NT2/D1 (cell line): ENCODE results near the gene AFF3.

Source experiments
- DNase-seq: peaks from one replicate; pipeline ENCODE4 v3.0.0-alpha.2; 2011; ENCODE audit warnings: low read depth, low spot score
- H3K27me3 ChIP-seq: 2 replicates; pipeline ENCODE4 v1.6.0; 2011; ENCODE audit warnings: mild to moderate bottlenecking; ENCODE audit not compliant: insufficient read length, insufficient read depth
- H3K36me3 ChIP-seq: 2 replicates; pipeline ENCODE4 v1.6.1; 2011; ENCODE audit warnings: mild to moderate bottlenecking, low read length, mixed read lengths; ENCODE audit not compliant: insufficient read depth, insufficient read length
- H3K4me1 ChIP-seq: 2 replicates; pipeline ENCODE4 v1.5.1; 2011; ENCODE audit not compliant: insufficient read depth, insufficient read length
- H3K4me3 ChIP-seq: 2 replicates; pipeline ENCODE4 v1.5.1; 2011; ENCODE audit warnings: low read depth; ENCODE audit not compliant: insufficient read length
- H3K9ac ChIP-seq: 2 replicates; pipeline ENCODE4 v1.6.0; 2011; ENCODE audit warnings: low read depth; ENCODE audit not compliant: insufficient read length
- H3K9me3 ChIP-seq: 2 replicates; pipeline ENCODE4 v1.5.1; 2011; ENCODE audit warnings: mild to moderate bottlenecking, low read length; ENCODE audit not compliant: insufficient read depth
- SUZ12 ChIP-seq: IDR thresholded peaks from 2 replicates; pipeline ENCODE4 v1.6.1; 2011; ENCODE audit not compliant: insufficient read length, insufficient read depth; ENCODE audit errors: extremely low read depth
- YY1 ChIP-seq: IDR thresholded peaks from 2 replicates; pipeline ENCODE4 v1.6.1; 2011; ENCODE audit not compliant: insufficient read length, insufficient read depth
- ZNF274 ChIP-seq: IDR thresholded peaks from 2 replicates; pipeline ENCODE4 v1.6.1; 2011; ENCODE audit warnings: mild to moderate bottlenecking, low read depth, low read length

The AFF3 gene

DNA sequence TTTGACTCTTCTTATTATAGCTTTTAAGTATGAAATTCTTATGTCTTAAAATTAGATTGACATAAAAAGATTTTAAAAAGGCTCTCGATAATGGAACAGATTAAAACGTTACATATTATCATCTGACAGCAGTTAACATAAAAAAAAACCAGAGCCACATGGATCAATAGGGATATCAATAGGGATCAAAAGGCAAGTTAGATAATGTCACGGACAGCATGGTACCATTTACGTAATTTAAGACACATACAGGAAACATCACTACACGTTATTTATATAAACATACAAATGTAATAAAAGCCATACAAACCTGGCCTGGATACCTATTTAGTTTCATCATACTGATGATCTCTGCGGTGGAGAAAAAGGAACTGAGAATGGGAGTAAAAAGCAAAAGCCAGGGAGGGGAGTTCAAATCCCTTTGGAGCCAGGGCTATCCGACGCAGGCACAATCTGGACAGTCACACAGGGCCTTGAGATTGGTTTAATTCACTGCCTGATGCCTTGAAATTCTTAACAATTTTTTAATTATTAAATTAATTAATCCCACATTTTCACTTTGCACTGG, 227.2 kb downstream of the AFF3 start:
- H3K27me3 ChIP-seq = no peaks in the 10 kb centered on the region
- no peaks in the 10 kb centered on the region for H3K9me3 ChIP-seq

DNA sequence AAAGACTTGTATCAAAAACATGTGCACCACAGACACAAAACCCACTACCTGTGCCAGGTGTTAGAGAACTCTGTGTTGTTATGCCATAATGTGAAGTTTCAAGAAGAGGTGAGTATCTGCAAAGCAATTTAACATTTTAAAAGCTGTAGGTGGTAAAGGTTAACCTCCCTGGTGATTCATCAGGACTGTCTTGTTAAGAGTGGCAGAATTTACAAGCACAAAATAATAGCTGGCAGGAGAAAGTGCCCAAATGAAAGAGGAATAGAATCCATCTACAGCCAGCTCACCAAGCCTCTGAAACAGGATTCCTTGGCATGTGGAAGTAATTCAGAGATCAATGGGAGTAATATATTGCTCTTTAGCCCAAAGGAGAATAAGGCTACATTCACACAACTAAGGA, 230.7 kb downstream of the AFF3 start:
- Histone ChIP-seq H3K27me3 (no peaks in the 10 kb centered on the region), H3K4me1 (no peaks in the 10 kb centered on the region), H3K36me3 (no peaks in the 10 kb centered on the region), H3K4me3 (no peak overlapping the region), H3K9ac (no peak overlapping the region), H3K9me3 (no peaks in the 10 kb centered on the region)
- no peak for DNase-seq
- TF ChIP-seq YY1 = no peak

More for the DNA sequence above, 227.2 kb downstream of the AFF3 start:
- no peaks in the 10 kb centered on the region for H3K4me1 ChIP-seq
- H3K4me3 ChIP-seq = no peak overlapping the region
- H3K9ac ChIP-seq = no peak overlapping the region
- H3K36me3 ChIP-seq = no peaks in the 10 kb centered on the region
- TF ChIP-seq YY1 (no peak), ZNF274 (no peak), SUZ12 (no peak)
- no peak for DNase-seq

DNA sequence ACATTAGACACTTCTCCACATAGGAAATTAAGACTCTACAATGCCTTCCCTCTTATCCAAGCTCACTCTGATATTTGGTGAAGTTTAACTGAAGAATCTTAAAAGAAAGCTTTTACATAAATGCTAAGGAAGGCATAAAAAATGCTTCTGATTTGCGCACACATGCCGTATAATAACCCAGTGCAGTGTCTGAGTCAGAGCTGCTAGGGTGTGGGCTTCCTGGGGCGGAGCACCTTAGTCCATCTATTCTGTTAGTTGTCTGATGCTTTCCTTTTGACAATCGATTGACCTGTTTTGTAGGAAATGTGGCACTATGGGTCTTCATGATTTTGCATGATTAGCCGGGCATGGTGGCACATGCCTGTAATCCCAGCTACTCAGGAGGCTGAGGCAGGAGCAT, 231.5 kb downstream of the AFF3 start:
- Histone ChIP-seq H3K9me3 (no peaks in the 10 kb centered on the region), H3K36me3 (no peaks in the 10 kb centered on the region), H3K4me1 (no peaks in the 10 kb centered on the region), H3K27me3 (no peaks in the 10 kb centered on the region), H3K4me3 (no peak overlapping the region), H3K9ac (no peak overlapping the region)
- DNase-seq = no peak
- TF ChIP-seq SUZ12 (no peak), ZNF274 (no peak), YY1 (no peak)

DNA sequence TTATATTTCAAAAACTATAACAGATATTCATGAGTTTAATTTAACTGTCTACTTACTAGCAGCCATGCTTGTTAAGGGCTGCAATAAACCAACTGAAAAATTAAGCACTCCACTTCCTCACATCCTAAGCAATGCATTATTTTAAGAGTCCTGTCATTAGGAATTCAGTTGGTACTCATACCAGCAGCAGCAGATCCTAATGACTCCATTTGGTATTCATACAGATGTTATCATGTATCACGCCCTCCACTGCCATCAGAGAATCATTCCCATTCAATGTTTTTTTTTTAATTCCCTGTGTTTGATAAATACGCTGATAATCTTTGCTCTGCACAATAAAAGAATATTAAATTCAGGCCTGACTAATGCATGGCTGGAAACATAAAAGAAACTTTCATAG, 236.8 kb downstream of the AFF3 start:
- H3K4me3 ChIP-seq = no peak overlapping the region
- no peak for DNase-seq
- H3K9me3 ChIP-seq = no peaks in the 10 kb centered on the region
- no peak overlapping the region for H3K9ac ChIP-seq
- H3K4me1 ChIP-seq = no peaks in the 10 kb centered on the region
- no peaks in the 10 kb centered on the region for H3K27me3 ChIP-seq
- TF ChIP-seq ZNF274 (no peak), SUZ12 (no peak), YY1 (no peak)
- H3K36me3 ChIP-seq = no peaks in the 10 kb centered on the region

DNA sequence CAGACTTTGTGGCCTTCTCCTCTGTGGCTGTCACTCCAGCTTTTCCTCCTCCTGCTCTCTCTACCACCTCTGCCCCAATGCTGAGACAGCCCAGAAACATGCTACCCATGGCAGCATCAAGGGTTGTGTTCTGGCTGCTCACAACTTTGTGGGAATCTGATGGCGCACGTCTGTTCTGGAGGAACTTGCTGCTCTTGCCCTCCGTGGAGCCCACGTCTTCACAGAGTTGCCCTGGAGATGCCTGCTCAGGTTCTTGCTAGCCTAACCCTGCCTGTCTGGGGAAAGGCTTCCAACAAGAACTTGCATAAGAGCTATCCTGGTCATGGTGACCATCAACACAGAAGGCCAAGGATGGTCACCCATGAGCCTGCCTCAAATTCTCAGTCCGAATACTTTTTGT, 237.4 kb downstream of the AFF3 start:
- TF ChIP-seq SUZ12 = no peak
- TF ChIP-seq YY1 = no peak
- no peak for TF ChIP-seq ZNF274
- Histone ChIP-seq H3K27me3 (no peaks in the 10 kb centered on the region), H3K4me1 (no peaks in the 10 kb centered on the region), H3K36me3 (no peaks in the 10 kb centered on the region), H3K4me3 (no peak overlapping the region), H3K9me3 (no peaks in the 10 kb centered on the region), H3K9ac (no peak overlapping the region)
- DNase-seq = no peak

- no peak for DNase-seq
- TF ChIP-seq ZNF274 = no peak
- no peak for TF ChIP-seq SUZ12
- TF ChIP-seq YY1 = no peak
- H3K9ac ChIP-seq = no peak overlapping the region
Observed at GRCh38 chr2:99903981-99904380, 238.4 kb downstream of the AFF3 start.

GRCh38 chr2:99900556-99900955, 241.8 kb downstream of the AFF3 start:
- no peak overlapping the region for H3K4me3 ChIP-seq
- H3K9me3 ChIP-seq = peaks cover 8% of the 10 kb centered on the region; the same call in 1 of the 2 replicates
- TF ChIP-seq SUZ12 (no peak), YY1 (no peak)
- H3K9ac ChIP-seq = no peak overlapping the region
- no peaks in the 10 kb centered on the region for H3K36me3 ChIP-seq
- no peak for DNase-seq
- no peaks in the 10 kb centered on the region for H3K4me1 ChIP-seq
- no peaks in the 10 kb centered on the region for H3K27me3 ChIP-seq

More at GRCh38 chr2:99903981-99904380, 238.4 kb downstream of the AFF3 start:
- H3K4me1 ChIP-seq = no peaks in the 10 kb centered on the region
- no peaks in the 10 kb centered on the region for H3K27me3 ChIP-seq
- no peaks in the 10 kb centered on the region for H3K36me3 ChIP-seq
- no peaks in the 10 kb centered on the region for H3K9me3 ChIP-seq
- no peak overlapping the region for H3K4me3 ChIP-seq
